Glutamatergic neuron (in vitro differentiated cells): ENCODE results near the gene FAM229A. TPM values are rescaled to one million over a fixed set of nuclear protein-coding genes. Genes with fewer than 3 reads are reported as not detected.
A peak's percentile ranks its signal among the peaks of the same experiment; 100 is the strongest.

Experiments used
- DNase-seq: peaks from one replicate; pipeline ENCODE4 v3.0.0; 2022
- H3K27ac Mint-ChIP-seq: one replicate; pipeline ENCODE4 v1.8.0; 2020; ENCODE audit warnings: mild to moderate bottlenecking, mixed read lengths, inconsistent platforms; ENCODE audit not compliant: unreplicated experiment
- H3K27me3 Mint-ChIP-seq: one replicate; pipeline ENCODE4 v1.8.0; 2020; ENCODE audit warnings: mild to moderate bottlenecking, moderate library complexity, mixed read lengths, inconsistent platforms; ENCODE audit not compliant: unreplicated experiment
- H3K36me3 Mint-ChIP-seq: one replicate; pipeline ENCODE4 v1.8.0; 2020; ENCODE audit warnings: mild to moderate bottlenecking, mixed read lengths, inconsistent platforms; ENCODE audit not compliant: unreplicated experiment
- H3K4me1 Mint-ChIP-seq: one replicate; pipeline ENCODE4 v1.8.0; 2020; ENCODE audit warnings: mild to moderate bottlenecking, low read depth, mixed read lengths, inconsistent platforms; ENCODE audit not compliant: unreplicated experiment
- H3K4me3 Mint-ChIP-seq: one replicate; pipeline ENCODE4 v1.8.0; 2020; ENCODE audit warnings: mild to moderate bottlenecking, mixed read lengths, inconsistent platforms; ENCODE audit not compliant: unreplicated experiment
- H3K9me3 Mint-ChIP-seq: one replicate; pipeline ENCODE4 v1.8.0; 2020; ENCODE audit warnings: mild to moderate bottlenecking, moderate library complexity, mixed read lengths, inconsistent platforms; ENCODE audit not compliant: unreplicated experiment
- total RNA-seq: library from RNA; stranded (reverse); fragmentation: NEBNext Ultra II Directional; extraction: Animal tissue kit (Norgen Biotek cat#: 25700); gene quantifications from one replicate; pipeline ENCODE4 v1.2.1, GENCODE V29; 2021; ENCODE audit not compliant: unreplicated experiment
- TF ChIP-seq, protein P1 (sequence below): fragments of 200-600 bp; sonication (generic); IDR thresholded peaks from one replicate; pipeline ENCODE4 v1.5.0; 2021; ENCODE audit not compliant: partially characterized antibody, unreplicated experiment

FAM229A gene
- total RNA-seq, 1 donor from 2014 or later = 21.8 TPM

DNA sequence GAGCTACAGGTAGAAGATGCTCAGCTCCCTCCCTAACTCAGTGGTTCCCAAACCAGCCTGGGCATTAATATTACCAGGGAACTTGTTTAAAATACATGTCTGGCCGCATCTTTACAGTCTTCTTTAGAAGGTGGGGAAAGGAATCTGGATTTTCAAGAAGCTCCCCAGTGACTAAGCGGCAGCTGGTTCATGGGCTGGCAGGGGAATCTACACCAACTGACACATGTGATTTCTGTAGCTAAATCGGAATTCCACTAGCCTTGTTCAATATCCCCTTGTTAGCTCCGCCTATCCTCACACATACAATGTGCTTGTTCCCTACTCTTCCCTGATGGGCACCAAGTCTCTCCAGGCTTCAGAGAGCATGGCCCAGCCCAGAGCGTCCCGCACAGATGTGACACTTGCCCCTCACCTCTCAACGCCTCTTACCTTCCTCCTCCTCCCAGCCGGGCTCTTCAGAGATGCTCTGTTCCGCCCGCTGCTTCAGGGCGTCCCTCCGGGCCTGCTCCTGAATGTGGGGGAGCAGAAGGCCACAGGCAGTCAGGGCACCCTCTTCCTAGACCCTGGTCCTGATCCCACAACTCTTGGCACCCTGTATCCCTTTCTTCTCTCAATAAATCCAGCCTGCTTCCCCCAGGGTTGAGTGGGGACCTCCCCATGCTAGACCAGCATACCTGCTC, 15.4 kb upstream of the FAM229A start:
- TF ChIP-seq, protein P1, sequence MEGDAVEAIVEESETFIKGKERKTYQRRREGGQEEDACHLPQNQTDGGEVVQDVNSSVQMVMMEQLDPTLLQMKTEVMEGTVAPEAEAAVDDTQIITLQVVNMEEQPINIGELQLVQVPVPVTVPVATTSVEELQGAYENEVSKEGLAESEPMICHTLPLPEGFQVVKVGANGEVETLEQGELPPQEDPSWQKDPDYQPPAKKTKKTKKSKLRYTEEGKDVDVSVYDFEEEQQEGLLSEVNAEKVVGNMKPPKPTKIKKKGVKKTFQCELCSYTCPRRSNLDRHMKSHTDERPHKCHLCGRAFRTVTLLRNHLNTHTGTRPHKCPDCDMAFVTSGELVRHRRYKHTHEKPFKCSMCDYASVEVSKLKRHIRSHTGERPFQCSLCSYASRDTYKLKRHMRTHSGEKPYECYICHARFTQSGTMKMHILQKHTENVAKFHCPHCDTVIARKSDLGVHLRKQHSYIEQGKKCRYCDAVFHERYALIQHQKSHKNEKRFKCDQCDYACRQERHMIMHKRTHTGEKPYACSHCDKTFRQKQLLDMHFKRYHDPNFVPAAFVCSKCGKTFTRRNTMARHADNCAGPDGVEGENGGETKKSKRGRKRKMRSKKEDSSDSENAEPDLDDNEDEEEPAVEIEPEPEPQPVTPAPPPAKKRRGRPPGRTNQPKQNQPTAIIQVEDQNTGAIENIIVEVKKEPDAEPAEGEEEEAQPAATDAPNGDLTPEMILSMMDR = no peak
- Mint-ChIP-seq H3K36me3 (peaks cover 4% of the 10 kb centered on the region), H3K4me3 (no peak overlapping the region), H3K9me3 (peaks cover 1% of the 10 kb centered on the region), H3K27ac (no peak overlapping the region), H3K27me3 (peaks cover 9% of the 10 kb centered on the region), H3K4me1 (no peaks in the 10 kb centered on the region)
- DNase-seq = no peak

DNA sequence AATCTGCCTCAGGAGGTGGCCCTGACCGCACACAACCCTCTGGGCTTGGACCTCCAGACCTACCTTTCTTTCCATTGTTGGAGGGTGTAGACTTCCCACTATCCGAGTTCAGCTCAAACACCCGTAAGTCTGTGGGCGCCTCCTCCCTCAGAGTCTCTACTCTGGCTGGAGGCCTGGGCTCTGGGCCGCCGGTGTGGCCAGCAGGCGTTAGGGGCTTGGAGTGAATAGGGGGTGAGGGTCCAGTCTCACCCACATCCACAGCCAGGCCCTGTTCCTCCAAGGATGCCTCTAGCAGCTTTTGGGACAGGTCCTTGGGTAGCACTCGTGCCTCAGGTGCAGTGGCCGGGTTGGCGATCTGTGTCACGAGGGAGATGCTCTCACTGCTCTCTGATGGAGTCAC, 13.9 kb upstream of the FAM229A start:
- Mint-ChIP-seq H3K9me3 (peaks cover 1% of the 10 kb centered on the region), H3K27me3 (peaks cover 9% of the 10 kb centered on the region), H3K36me3 (peaks cover 4% of the 10 kb centered on the region), H3K4me1 (peaks cover 2% of the 10 kb centered on the region), H3K27ac (no peak overlapping the region), H3K4me3 (no peak overlapping the region)
- TF ChIP-seq, protein P1 = no peak
- DNase-seq = no peak

DNA sequence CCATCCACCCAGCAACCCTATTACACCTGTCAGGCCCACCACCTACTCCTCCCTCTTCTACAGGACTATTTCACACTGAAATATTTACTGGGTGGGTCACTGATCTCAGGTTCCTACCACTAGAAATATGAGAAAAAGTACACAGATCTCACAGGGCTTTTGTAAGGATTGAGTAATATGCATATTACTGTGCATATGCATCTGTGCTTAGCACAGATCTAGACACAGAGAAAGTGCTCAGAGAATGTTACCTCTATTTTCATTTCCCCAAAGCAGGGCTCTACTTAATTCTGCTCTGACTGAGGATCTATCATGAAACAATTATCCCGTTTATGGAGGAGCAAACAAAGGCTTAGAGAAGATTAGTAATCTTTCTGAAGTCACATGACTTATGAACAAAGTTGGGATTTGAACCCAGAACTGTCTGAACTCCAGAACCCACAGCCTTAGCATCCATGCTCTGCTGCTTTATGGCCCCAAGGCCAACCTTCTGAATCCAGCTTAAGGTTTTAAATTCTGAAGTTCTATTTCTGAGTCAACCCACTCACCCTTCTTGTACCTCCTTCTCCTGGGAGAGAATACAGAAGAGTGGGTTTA, 11.8 kb upstream of the FAM229A start:
- Mint-ChIP-seq H3K36me3 (peaks cover 4% of the 10 kb centered on the region), H3K27ac (no peak overlapping the region), H3K27me3 (peaks cover 8% of the 10 kb centered on the region), H3K4me1 (peaks cover 2% of the 10 kb centered on the region), H3K9me3 (no peaks in the 10 kb centered on the region), H3K4me3 (no peak overlapping the region)
- TF ChIP-seq, protein P1 = no peak
- no peak for DNase-seq

DNA sequence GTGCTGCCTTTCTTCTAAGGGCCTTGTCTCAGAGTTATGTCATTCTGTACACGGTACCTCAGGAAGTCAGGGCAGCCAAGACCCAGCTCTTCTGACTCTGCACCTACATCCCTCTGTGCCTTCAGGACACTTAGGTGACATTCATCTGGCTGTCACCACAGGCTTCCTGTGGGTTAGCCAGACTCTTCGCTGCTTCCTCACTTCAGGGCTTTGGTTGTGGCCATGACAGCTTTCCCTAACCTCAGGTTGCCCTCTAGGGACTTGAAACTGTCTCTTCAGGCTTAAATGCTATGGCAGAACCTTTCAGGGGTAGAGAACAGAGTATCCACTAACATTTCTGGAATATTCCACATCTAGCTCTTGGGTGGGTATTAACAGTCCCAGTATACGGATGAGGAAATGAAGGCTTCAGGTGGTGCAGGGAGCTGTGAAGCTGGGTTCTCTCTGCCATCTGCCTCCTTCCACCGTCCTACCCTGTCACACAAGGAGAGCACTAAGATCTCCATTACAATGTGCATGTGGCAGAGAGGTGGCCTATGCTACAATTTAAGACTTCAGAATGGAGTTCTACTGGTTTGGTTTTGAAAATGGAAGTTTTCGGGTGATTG, 10.0 kb upstream of the FAM229A start:
- TF ChIP-seq, protein P1 = no peak
- DNase-seq = no peak
- Mint-ChIP-seq H3K27ac (no peak overlapping the region), H3K4me1 (peaks cover 2% of the 10 kb centered on the region), H3K27me3 (peaks cover 7% of the 10 kb centered on the region), H3K4me3 (no peak overlapping the region), H3K36me3 (peaks cover 4% of the 10 kb centered on the region), H3K9me3 (no peaks in the 10 kb centered on the region)

DNA sequence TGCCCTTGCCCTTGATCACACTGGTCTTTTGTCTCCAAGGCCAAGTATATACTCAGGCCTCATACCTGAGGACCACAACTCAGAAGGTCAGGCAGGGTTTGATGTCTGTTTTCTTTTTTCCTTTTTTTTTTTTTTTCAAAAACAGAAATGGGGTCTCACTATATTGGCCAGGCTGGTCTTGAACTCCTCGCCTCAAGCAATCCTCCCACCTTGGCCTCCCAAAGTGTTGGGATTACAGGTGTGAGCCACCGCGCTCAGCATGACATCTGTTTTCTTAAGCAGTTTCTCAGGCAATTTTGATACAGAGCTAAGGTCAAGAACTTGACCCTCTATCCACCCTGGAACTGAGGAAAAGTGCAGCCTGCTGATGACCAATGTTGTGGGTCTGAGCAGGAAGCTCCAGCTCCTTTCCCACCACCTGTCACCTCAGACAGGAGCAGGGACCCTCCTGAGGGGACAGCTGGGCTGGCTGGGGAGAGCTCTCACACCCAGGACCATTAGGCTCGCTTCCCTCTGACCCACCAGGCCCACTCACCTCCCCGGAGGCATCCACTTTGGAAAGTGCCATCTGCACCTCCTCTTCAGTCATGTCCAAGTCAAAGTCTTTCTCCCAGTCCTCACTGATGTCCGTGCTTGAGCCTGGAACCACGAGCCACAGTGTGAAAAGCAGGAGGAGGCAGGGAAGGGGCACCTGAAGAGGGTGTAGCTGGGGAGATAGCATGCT, 5.8 kb upstream of the FAM229A start:
- TF ChIP-seq, protein P1 = no peak
- peaks cover 3% of the 10 kb centered on the region for H3K9me3 Mint-ChIP-seq
- H3K27me3 Mint-ChIP-seq = peaks cover 4% of the 10 kb centered on the region
- H3K4me3 Mint-ChIP-seq = no peak overlapping the region
- DNase-seq = no peak
- peaks cover 4% of the 10 kb centered on the region for H3K4me1 Mint-ChIP-seq
- peak overlapping the region; percentile 33 for H3K27ac Mint-ChIP-seq
- peaks cover 4% of the 10 kb centered on the region for H3K36me3 Mint-ChIP-seq
